GM18873 (cell line): ENCODE results near the gene SOX6.

Source experiments
- ATAC-seq: cut with Tn5 transposase; IDR thresholded peaks from one replicate; pipeline ENCODE4 v1.9.1; 2021; ENCODE audit warnings: mild to moderate bottlenecking, moderate library complexity, moderate number of reproducible peaks; ENCODE audit not compliant: unreplicated experiment, low FRiP score

SOX6 gene

DNA sequence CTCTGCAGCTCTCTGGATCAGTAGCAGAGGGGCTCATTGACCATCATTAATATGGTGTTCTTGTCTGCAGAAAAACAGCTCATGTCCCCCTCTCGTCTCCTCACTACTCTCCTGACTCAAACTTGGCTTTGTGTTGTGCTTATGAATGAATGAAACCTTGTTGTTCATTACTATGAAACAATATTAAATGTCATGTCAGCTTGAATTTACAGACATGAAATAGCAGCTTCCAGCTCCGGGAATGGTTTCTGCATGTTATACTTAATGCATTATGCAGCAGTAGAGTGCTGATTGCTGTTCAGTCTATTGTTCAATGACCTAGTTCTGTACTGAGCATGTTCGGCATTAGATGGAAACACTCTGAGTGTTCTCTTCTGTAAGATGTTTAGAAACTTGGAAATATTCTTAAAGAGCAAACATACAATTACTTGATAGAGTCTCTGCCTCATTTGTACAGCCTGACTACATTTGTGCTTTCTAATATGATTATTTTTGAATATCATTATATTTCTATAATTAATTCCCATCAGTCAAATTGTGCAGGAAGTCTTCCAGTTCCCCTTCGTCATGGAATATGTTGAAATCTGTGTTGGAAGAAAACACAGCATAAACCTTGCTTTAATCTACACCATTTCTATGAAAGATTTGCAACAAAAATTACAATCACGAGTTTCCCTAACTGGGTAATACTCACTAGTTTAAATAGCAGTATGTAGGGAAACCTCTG, 340.4 kb downstream of the SOX6 start:
- ATAC-seq = no peak

- no peak for ATAC-seq
Observed at GRCh38 chr11:16013649-16014275, 342.6 kb downstream of the SOX6 start.

GRCh38 chr11:16013242-16013641, 343.1 kb downstream of the SOX6 start:
- no peak for ATAC-seq

DNA sequence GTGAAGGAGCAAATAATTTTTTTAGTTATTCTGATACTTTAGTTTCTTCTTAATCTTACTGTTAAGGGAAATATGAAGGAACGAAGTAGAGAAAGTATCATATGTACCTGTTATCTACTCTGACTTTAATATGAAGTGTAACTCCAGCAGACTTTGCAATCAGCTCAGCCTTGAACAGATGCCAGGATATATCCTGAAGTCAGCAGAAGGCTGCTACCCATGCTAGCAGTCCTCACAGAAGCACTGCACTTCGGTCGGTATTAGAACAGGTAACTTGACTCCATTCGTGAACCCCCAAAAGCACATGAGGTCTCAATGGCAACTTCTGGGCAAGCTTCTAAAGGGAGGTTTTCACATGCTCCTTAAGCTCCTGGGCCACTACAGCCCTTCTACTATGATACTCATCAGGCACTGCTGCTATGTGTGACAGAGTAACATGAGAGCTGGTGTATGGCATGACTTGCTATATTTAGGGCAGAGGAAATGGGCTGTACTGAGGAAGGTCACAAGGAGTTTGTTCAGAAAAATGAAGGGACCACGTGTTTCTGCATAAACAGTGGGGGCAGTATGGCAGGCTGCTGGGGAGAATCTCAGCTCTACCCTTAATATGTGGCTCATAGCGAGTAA, 344.1 kb downstream of the SOX6 start:
- ATAC-seq = no peak

DNA sequence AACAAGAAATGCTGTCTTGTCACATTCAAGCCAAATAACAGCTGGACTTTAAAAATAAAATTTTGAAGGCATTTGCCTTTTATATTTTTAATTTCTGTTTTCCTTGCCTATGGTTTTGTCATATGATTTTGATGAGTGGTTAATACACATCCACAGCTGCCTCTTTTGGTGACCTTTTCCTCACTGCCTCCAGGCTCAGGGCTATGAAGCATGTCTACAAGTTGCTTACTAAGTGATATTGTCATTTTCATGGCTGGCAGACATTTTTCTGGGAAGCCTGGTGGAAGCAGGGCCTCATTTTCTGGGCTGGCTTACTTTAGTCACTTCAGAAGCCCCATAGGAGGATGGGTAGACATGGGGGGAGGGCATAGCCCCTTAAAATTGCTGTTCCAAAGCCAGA, 344.9 kb downstream of the SOX6 start:
- no peak for ATAC-seq

DNA sequence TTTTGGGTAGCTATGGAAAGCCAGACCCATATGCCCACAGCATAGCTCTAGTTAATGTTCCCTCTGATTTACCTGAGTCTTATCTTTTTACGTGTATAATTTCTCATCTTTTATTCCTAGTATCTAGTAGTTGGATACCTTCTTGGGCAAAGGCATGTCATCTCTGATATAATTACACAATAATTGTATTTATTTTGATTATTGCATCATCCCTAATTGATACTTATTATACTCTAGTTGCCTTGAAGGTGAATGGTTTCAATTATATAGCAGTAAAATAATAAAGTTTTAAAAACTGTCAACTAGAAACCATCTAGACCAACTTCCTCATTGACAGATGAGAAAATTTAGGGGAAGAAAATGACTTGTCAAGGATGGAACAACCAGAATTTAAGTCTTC, 347.3 kb downstream of the SOX6 start:
- no peak for ATAC-seq

- ATAC-seq = no peak
Observed at GRCh38 chr11:16007514-16007913, 348.8 kb downstream of the SOX6 start.

DNA sequence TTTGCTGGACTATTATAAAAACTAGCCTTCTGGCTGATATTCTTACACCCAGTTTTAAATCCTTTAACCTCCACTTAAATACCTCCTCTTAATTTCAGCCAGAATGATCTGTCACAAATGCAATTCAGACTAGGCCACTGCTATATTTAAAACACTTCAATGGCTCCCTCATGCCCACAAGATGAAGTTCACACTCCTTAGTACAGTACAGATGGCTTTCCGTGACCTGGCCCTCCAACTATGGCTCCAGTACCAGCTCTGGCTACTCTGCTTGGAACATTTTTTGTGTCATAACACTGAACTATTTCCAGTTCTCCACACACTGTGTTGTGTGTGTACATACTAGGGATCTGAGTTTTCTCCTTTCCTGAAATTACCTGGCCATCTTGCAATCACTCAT, 353.4 kb downstream of the SOX6 start:
- no peak for ATAC-seq

- ATAC-seq = no peak
Observed at GRCh38 chr11:16001899-16002426, 354.4 kb downstream of the SOX6 start.

DNA sequence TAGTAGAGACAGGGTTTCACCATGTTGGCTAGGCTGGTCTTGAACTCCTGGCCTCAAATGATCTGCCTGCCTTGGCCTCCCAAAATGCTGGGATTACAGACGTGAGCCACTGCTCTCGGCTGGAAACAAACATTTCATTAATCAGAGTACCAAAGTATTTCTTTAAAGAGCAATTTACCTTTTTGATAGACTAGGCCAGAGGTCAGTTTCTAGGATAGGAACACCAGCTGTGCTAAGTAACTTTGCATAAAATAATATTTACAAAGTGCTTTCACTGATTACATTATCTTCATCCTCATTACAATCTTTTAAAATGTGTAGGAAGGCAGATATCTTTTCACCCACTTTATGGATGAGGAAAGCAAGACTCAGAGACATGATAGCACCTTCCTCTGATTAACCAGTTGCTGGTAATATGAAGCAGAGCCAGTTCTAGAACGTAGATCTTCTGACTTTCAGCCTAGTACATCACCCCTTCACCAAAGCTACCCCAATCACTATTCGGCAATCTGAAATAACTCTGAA, 355.2 kb downstream of the SOX6 start:
- ATAC-seq = no peak

GRCh38 chr11:16000065-16000464, 356.3 kb downstream of the SOX6 start:
- ATAC-seq = no peak

DNA sequence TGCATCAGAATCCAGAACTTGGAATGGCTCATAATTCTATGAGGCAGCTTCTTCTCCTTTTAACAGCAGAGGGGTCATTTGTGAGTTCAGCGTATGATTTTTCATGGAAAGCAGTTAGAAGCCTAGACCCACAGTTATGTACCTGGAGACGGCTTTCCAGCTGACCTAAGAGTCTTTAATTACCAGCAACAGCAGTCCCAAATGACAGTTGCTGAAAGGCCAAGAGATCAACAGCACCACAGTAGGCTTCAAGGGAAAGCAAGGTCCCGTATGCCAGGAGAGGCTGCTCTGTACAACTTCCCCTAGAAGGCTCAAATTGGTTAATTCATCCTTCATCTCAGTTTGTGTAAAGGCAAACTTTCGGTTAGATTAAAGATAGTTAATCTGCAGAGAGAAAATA, 363.0 kb downstream of the SOX6 start:
- no peak for ATAC-seq

- ATAC-seq = no peak
Observed at GRCh38 chr11:15991215-15991614, 365.1 kb downstream of the SOX6 start.

DNA sequence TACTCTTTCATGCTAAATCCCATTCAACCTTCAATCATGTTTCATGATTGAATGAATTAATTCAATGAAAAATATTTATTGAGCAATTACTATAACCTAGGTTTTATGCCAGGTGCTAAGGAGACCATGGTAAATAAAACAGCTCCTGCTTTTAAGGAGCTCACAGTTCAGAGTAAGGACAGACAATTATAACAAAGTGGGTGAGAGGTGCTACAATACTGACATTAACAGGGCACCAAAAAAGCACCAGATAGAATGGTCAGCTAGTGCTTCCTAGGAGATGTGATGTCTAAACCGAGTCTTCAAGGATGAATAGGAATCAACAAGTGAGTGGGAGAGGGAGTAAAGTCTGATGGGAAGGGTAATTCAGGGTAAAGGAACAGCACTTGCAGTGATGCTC, 366.7 kb downstream of the SOX6 start:
- no peak for ATAC-seq

- ATAC-seq = no peak
Observed at GRCh38 chr11:15988693-15989231, 367.6 kb downstream of the SOX6 start.

- no peak for ATAC-seq
Observed at GRCh38 chr11:15988016-15988550, 368.3 kb downstream of the SOX6 start.

DNA sequence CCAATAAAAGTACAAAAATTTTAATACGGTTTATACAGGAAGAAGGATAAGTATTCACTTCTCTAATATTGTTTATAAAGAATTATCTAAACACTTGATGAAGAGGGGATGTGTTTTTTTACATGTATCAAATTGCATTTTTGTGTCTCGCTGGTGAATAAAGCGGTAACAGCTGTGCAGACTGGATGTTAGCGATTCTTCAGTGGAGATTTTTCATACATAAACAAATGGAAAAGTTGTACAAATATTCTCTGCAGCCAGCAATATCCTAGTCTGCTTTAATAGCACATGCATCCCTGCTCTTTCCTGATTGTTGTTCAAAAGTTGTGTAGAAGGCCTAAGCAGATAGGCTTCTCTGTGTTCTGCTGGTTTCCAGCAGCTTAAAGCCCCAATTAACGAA, 369.3 kb downstream of the SOX6 start:
- ATAC-seq = no peak

DNA sequence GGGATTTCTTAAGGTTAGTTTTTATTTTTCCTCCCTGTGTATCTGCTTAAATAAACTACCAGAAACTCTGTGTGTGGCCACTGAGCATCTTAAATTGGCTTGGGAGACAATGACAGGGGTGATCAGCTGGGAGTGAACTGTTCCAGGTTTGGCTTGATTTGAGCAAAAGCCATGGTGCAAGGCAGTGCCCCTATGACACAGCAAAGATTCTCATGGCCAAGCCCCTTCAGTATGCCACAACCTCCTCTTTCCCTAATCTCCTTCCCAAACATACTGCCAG, 370.5 kb downstream of the SOX6 start:
- no peak for ATAC-seq

- ATAC-seq = no peak
Observed at GRCh38 chr11:15985127-15985859, 371.1 kb downstream of the SOX6 start.

- no peak for ATAC-seq
Observed at GRCh38 chr11:15981292-15981691, 375.1 kb downstream of the SOX6 start.
